Esophagus squamous epithelium (tissue), 4 donors: ENCODE results near the gene ERC2.

ENCODE experiments used
- CTCF ChIP-seq, 6 experiments: fragments of 450-650 bp in 4 of 6; fragments of 200-600 bp in 2 of 6; sonication (generic) in 2 of 6; IDR thresholded peaks; one replicate each; pipeline ENCODE4 v1.5.1; 2016 to 2019; ENCODE audit warnings: antibody characterized with exemption in 6 of 6, mild to moderate bottlenecking in 4 of 6, moderate library complexity in 4 of 6
- POLR2A ChIP-seq, 4 donors: fragments of 450-650 bp; IDR thresholded peaks; one replicate each; pipeline ENCODE4 v1.6.1; 2017; ENCODE audit warnings: antibody characterized with exemption in 4 of 4, mild to moderate bottlenecking in 4 of 4, moderate library complexity in 3 of 4

- TF ChIP-seq POLR2A (IDR thresholded peaks at IDR 0.05) = no peak
- TF ChIP-seq CTCF (IDR thresholded peaks at IDR 0.05) = no peak
These were observed 521.6 kb downstream of the ERC2 start for GRCh38 chr3:55946574-55947160.
